ENCODE data around the gene KDM2B. TPM values are rescaled to one million over a fixed set of nuclear protein-coding genes. Genes with fewer than 3 reads are reported as not detected.

The KDM2B gene
- total and polyA plus RNA-seq, 7 experiments from 2014 or later, result 12.6 to 91.7 (median 76.1) TPM

- peaks cover 24 to 55% (median 43%) of the 10 kb centered on the region in 7 donors for H3K4me1 Mint-ChIP-seq
- Histone ChIP-seq H3K27me3 (ENCODE audit: control insufficient read depth in 2 of 2, insufficient read depth in 2 of 2, low read length in 2 of 2) (no peaks in the 10 kb centered on the region), H3K4me3 (ENCODE audit: low read length) (peak overlapping the region; percentile 75), H3K4me1 (ENCODE audit: control insufficient read depth in 2 of 2, insufficient read depth in 2 of 2, low read length in 2 of 2) (peaks cover 25 to 28% of the 10 kb centered on the region in 2 donors), H3K9me3 (ENCODE audit: control insufficient read depth in 2 of 3, low read length in 3 of 3) (no peaks in the 10 kb centered on the region), H3K27ac (ENCODE audit: low read depth, low read length) (peak overlapping the region; percentile 91), H3K36me3 (ENCODE audit: control insufficient read depth in 2 of 3, insufficient read depth in 3 of 3, low read length in 3 of 3) (peaks cover 0 to 29% (median 9%) of the 10 kb centered on the region in 3 experiments)
- H3K36me3 Mint-ChIP-seq, result peaks cover 3 to 22% (median 15%) of the 10 kb centered on the region in 5 donors
- peak overlapping the region in 8 of 9 donors; percentile 66 to 98 (median 88) for H3K27ac Mint-ChIP-seq
- ATAC-seq (no peak), DNase-seq (peak in 8 of 9 donors; percentile 16 to 48 (median 23))
- ChIA-PET POLR2A (interaction anchor here (0.8 to 6.6 kb wide), 17 partner anchors 9 to 224 kb away, joined by 3 to 127 read pairs (median 5); partner anchors contain the start of genes ORAI1 and SETD1B), CTCF (interaction anchor here (0.7 to 2.7 kb wide), 11 partner anchors 13 to 216 kb away, joined by 3 to 11 read pairs (median 5); partner anchors contain the start of genes MORN3 and ORAI1)
- intact Hi-C loops (cut with micrococcal nuclease), result loop anchor here in 1 of 2 donors (1.0 to 2.0 kb wide), 3 partner anchors 41 to 78 kb away; no protein-coding TSS in a partner anchor
- H3K9me3 Mint-ChIP-seq, result no peaks in the 10 kb centered on the region
- peak overlapping the region; percentile 76 to 100 (median 96) for H3K4me3 Mint-ChIP-seq
- H3K27me3 Mint-ChIP-seq, result no peaks in the 10 kb centered on the region
Measured at GRCh38 chr12:121578230-121579189, 2.3 kb downstream of the KDM2B start.

- POLR2A ChIA-PET, result interaction anchor here (0.7 to 6.6 kb wide), 10 partner anchors 13 to 838 kb away, joined by 3 to 127 read pairs (median 4); partner anchors contain the start of gene ORAI1
- Mint-ChIP-seq H3K36me3 (peaks cover 3 to 22% (median 15%) of the 10 kb centered on the region in 5 donors), H3K27ac (peak overlapping the region; percentile 16 to 92 (median 79)), H3K4me1 (peaks cover 19 to 46% (median 34%) of the 10 kb centered on the region in 7 donors), H3K9me3 (no peaks in the 10 kb centered on the region), H3K27me3 (no peaks in the 10 kb centered on the region), H3K4me3 (peak overlapping the region; percentile 51 to 94 (median 70))
- Histone ChIP-seq H3K36me3 (ENCODE audit: control insufficient read depth in 2 of 3, insufficient read depth in 3 of 3, low read length in 3 of 3) (peaks cover 0 to 30% (median 9%) of the 10 kb centered on the region in 3 experiments), H3K27me3 (ENCODE audit: control insufficient read depth in 2 of 2, insufficient read depth in 2 of 2, low read length in 2 of 2) (no peaks in the 10 kb centered on the region), H3K27ac (ENCODE audit: low read depth, low read length) (peak overlapping the region; percentile 91), H3K9me3 (ENCODE audit: control insufficient read depth in 2 of 3, low read length in 3 of 3) (no peaks in the 10 kb centered on the region), H3K4me3 (ENCODE audit: low read length) (no peak overlapping the region), H3K4me1 (ENCODE audit: control insufficient read depth in 2 of 2, insufficient read depth in 2 of 2, low read length in 2 of 2) (peaks cover 20 to 22% of the 10 kb centered on the region in 2 donors)
- ATAC-seq, result no peak
- intact Hi-C loops (cut with micrococcal nuclease), result loop anchor here in 1 of 2 donors (2.0 kb wide), 1 partner anchor 47 kb away; no protein-coding TSS in a partner anchor
- no peak for DNase-seq
- CTCF ChIA-PET, result interaction anchor here (1.1 to 3.3 kb wide), 5 partner anchors 11 to 91 kb away, joined by 3 to 23 read pairs (median 5); partner anchors contain the start of gene MORN3
Measured at GRCh38 chr12:121577443-121578180, 3.2 kb downstream of the KDM2B start.

GRCh38 chr12:121576851-121577391 lies 3.9 kb downstream of the KDM2B start:
- ChIA-PET POLR2A (interaction anchor here (0.6 to 6.6 kb wide), 8 partner anchors 13 to 839 kb away, joined by 3 to 127 read pairs (median 4); partner anchors contain the start of gene ORAI1), CTCF (interaction anchor here (0.9 to 3.3 kb wide), 6 partner anchors 11 to 92 kb away, joined by 3 to 23 read pairs (median 4); partner anchors contain the start of gene MORN3)
- peaks cover 0 to 37% (median 9%) of the 10 kb centered on the region in 3 experiments for H3K36me3 ChIP-seq (ENCODE audit: control insufficient read depth in 2 of 3, insufficient read depth in 3 of 3, low read length in 3 of 3)
- H3K9me3 Mint-ChIP-seq, result peaks cover 0 to 1% (median 0%) of the 10 kb centered on the region in 11 donors
- DNase-seq, result no peak
- H3K4me1 Mint-ChIP-seq, result peaks cover 14 to 39% (median 32%) of the 10 kb centered on the region in 7 donors
- peak overlapping the region; percentile 51 to 94 (median 70) for H3K4me3 Mint-ChIP-seq
- H3K36me3 Mint-ChIP-seq, result peaks cover 8 to 29% (median 21%) of the 10 kb centered on the region in 5 donors
- no peaks in the 10 kb centered on the region for H3K9me3 ChIP-seq (ENCODE audit: control insufficient read depth in 2 of 3, low read length in 3 of 3)
- no peak overlapping the region for H3K4me3 ChIP-seq (ENCODE audit: low read length)
- H3K4me1 ChIP-seq (ENCODE audit: control insufficient read depth in 2 of 2, insufficient read depth in 2 of 2, low read length in 2 of 2), result peaks cover 14 to 19% of the 10 kb centered on the region in 2 donors
- no peak for ATAC-seq
- H3K27ac Mint-ChIP-seq, result peak overlapping the region in 8 of 9 donors; percentile 78 to 92 (median 83)
- intact Hi-C loops (cut with micrococcal nuclease), result no loop called here
- no peaks in the 10 kb centered on the region for H3K27me3 ChIP-seq (ENCODE audit: control insufficient read depth in 2 of 2, insufficient read depth in 2 of 2, low read length in 2 of 2)
- H3K27me3 Mint-ChIP-seq, result no peaks in the 10 kb centered on the region
- H3K27ac ChIP-seq (ENCODE audit: low read depth, low read length), result peak overlapping the region; percentile 91

GRCh38 chr12:121575952-121576625 lies 4.7 kb downstream of the KDM2B start:
- DNase-seq (no peak), ATAC-seq (no peak)
- Histone ChIP-seq H3K4me1 (ENCODE audit: control insufficient read depth in 2 of 2, insufficient read depth in 2 of 2, low read length in 2 of 2) (peaks cover 7 to 11% of the 10 kb centered on the region in 2 donors), H3K4me3 (ENCODE audit: low read length) (no peak overlapping the region), H3K27me3 (ENCODE audit: control insufficient read depth in 2 of 2, insufficient read depth in 2 of 2, low read length in 2 of 2) (no peaks in the 10 kb centered on the region), H3K9me3 (ENCODE audit: control insufficient read depth in 2 of 3, low read length in 3 of 3) (no peaks in the 10 kb centered on the region), H3K27ac (ENCODE audit: low read depth, low read length) (no peak overlapping the region), H3K36me3 (ENCODE audit: control insufficient read depth in 2 of 3, insufficient read depth in 3 of 3, low read length in 3 of 3) (peaks cover 0 to 41% (median 9%) of the 10 kb centered on the region in 3 experiments)
- POLR2A ChIA-PET, result interaction anchor here (0.6 to 6.6 kb wide), 6 partner anchors 14 to 222 kb away, joined by 3 to 127 read pairs (median 4); no protein-coding TSS in a partner anchor
- Mint-ChIP-seq H3K9me3 (peaks cover 0 to 1% (median 0%) of the 10 kb centered on the region in 11 donors), H3K4me3 (peak overlapping the region in 3 of 10 donors; percentile 16 to 84 (median 35)), H3K27me3 (no peaks in the 10 kb centered on the region), H3K27ac (peak overlapping the region in 8 of 9 donors; percentile 24 to 83 (median 73)), H3K36me3 (peaks cover 9 to 31% (median 23%) of the 10 kb centered on the region in 5 donors), H3K4me1 (peaks cover 6 to 32% (median 24%) of the 10 kb centered on the region in 7 donors)
- intact Hi-C loops (cut with micrococcal nuclease), result no loop called here
- CTCF ChIA-PET, result interaction anchor here (0.9 to 3.3 kb wide), 4 partner anchors 10 to 93 kb away, joined by 3 to 23 read pairs (median 4); partner anchors contain the start of gene MORN3

- Mint-ChIP-seq H3K36me3 (peaks cover 16 to 40% (median 32%) of the 10 kb centered on the region in 5 donors), H3K4me3 (peak overlapping the region in 2 of 10 donors; percentile 5 to 29), H3K9me3 (peaks cover 0 to 1% (median 0%) of the 10 kb centered on the region in 11 donors), H3K27ac (peak overlapping the region in 6 of 9 donors; percentile 31 to 83 (median 66)), H3K4me1 (peaks cover 7 to 36% (median 28%) of the 10 kb centered on the region in 7 donors), H3K27me3 (no peaks in the 10 kb centered on the region)
- Histone ChIP-seq H3K4me1 (ENCODE audit: control insufficient read depth in 2 of 2, insufficient read depth in 2 of 2, low read length in 2 of 2) (peaks cover 5 to 7% of the 10 kb centered on the region in 2 donors), H3K27ac (ENCODE audit: low read depth, low read length) (no peak overlapping the region), H3K9me3 (ENCODE audit: control insufficient read depth in 2 of 3, low read length in 3 of 3) (no peaks in the 10 kb centered on the region), H3K36me3 (ENCODE audit: control insufficient read depth in 2 of 3, insufficient read depth in 3 of 3, low read length in 3 of 3) (peaks cover 0 to 45% (median 9%) of the 10 kb centered on the region in 3 experiments), H3K4me3 (ENCODE audit: low read length) (no peak overlapping the region), H3K27me3 (ENCODE audit: control insufficient read depth in 2 of 2, insufficient read depth in 2 of 2, low read length in 2 of 2) (no peaks in the 10 kb centered on the region)
- no peak for DNase-seq
- ChIA-PET CTCF (interaction anchor here (0.5 to 3.3 kb wide), 4 partner anchors 22 to 495 kb away, joined by 3 to 23 read pairs (median 5); no protein-coding TSS in a partner anchor), POLR2A (interaction anchor here (0.7 to 1.4 kb wide), 4 partner anchors 20 to 223 kb away, joined by 3 to 4 read pairs (median 4); no protein-coding TSS in a partner anchor)
- ATAC-seq, result no peak
- intact Hi-C loops (cut with micrococcal nuclease), result no loop called here
Measured at GRCh38 chr12:121575051-121575450, 5.8 kb downstream of the KDM2B start.

Data from naive thymus-derived CD4-positive, alpha-beta T cell (primary cell).